ENCODE data around the gene NISCH.

Gene NISCH

GRCh38 chr3:52539010-52539653 is 83.7 kb downstream of the NISCH start:
- TF ChIP-seq RAD21 (IDR thresholded peaks at IDR 0.05; ENCODE audit: low read depth) (no peak), FOXM1 (IDR thresholded peaks at IDR 0.05; ENCODE audit: borderline replicate concordance, low read depth) (no peak), YY1 (IDR thresholded peaks at IDR 0.05; ENCODE audit: low read depth) (no peak), REST (IDR thresholded peaks at IDR 0.05; ENCODE audit: low read depth) (no peak), CEBPB (IDR thresholded peaks at IDR 0.05) (no peak), CREB1 (IDR thresholded peaks at IDR 0.05; ENCODE audit: low read depth) (no peak), TEAD4 (IDR thresholded peaks at IDR 0.05) (no peak), USF1 (IDR thresholded peaks at IDR 0.05) (no peak), TAF1 (IDR thresholded peaks at IDR 0.05; ENCODE audit: low read depth) (no peak), TCF12 (IDR thresholded peaks at IDR 0.05; ENCODE audit: low read depth) (no peak), MAX (IDR thresholded peaks at IDR 0.05) (no peak), EP300 (IDR thresholded peaks at IDR 0.05; ENCODE audit: borderline replicate concordance) (no peak), EGR1 (IDR thresholded peaks at IDR 0.05) (no peak), ZBTB7A (IDR thresholded peaks at IDR 0.05; ENCODE audit: low read depth) (no peak), NFIC (IDR thresholded peaks at IDR 0.05) (no peak)

GRCh38 chr3:52541050-52541449 is 85.6 kb downstream of the NISCH start:
- no peak for TF ChIP-seq NFIC (IDR thresholded peaks at IDR 0.05)
- no peak for TF ChIP-seq REST (IDR thresholded peaks at IDR 0.05; ENCODE audit: low read depth)
- no peak for TF ChIP-seq TAF1 (IDR thresholded peaks at IDR 0.05; ENCODE audit: low read depth)
- TF ChIP-seq TCF12 (IDR thresholded peaks at IDR 0.05; ENCODE audit: low read depth) = no peak
- TF ChIP-seq EP300 (IDR thresholded peaks at IDR 0.05; ENCODE audit: borderline replicate concordance) = no peak
- no peak for TF ChIP-seq CEBPB (IDR thresholded peaks at IDR 0.05)
- no peak for TF ChIP-seq FOXM1 (IDR thresholded peaks at IDR 0.05; ENCODE audit: borderline replicate concordance, low read depth)
- no peak for TF ChIP-seq ZBTB7A (IDR thresholded peaks at IDR 0.05; ENCODE audit: low read depth)
- TF ChIP-seq MAX (IDR thresholded peaks at IDR 0.05) = no peak
- no peak for TF ChIP-seq RAD21 (IDR thresholded peaks at IDR 0.05; ENCODE audit: low read depth)
- no peak for TF ChIP-seq YY1 (IDR thresholded peaks at IDR 0.05; ENCODE audit: low read depth)
- no peak for TF ChIP-seq TEAD4 (IDR thresholded peaks at IDR 0.05)
- TF ChIP-seq USF1 (IDR thresholded peaks at IDR 0.05) = no peak
- no peak for TF ChIP-seq EGR1 (IDR thresholded peaks at IDR 0.05)
- TF ChIP-seq CREB1 (IDR thresholded peaks at IDR 0.05; ENCODE audit: low read depth) = no peak

All from Ishikawa (cell line).